ENCODE results near the gene CCDC136.

- no peak for TF ChIP-seq TEAD4 (IDR thresholded peaks at IDR 0.05)
- no peak for TF ChIP-seq MAX (IDR thresholded peaks at IDR 0.05)
- no peak for TF ChIP-seq CEBPB (IDR thresholded peaks at IDR 0.05)
These were observed 7.7 kb downstream of the CCDC136 start for GRCh38 chr7:128799451-128799850.
